Skeletal muscle tissue (tissue), 4 donors: Measurements from ENCODE around the gene NDUFA11. TPM values are rescaled to one million over a fixed set of nuclear protein-coding genes. Genes with fewer than 3 reads are reported as not detected.

Source experiments
- H3K27ac ChIP-seq: one replicate; pipeline ENCODE4 v1.7.0; 2013; ENCODE audit warnings: mild to moderate bottlenecking, low read depth, low read length, inconsistent platforms
- H3K27me3 ChIP-seq, 3 donors: one replicate each; pipeline ENCODE4 v1.7.0; 2013; ENCODE audit warnings: low read length in 3 of 3; ENCODE audit not compliant: control insufficient read depth in 3 of 3, insufficient read depth in 3 of 3
- H3K36me3 ChIP-seq, 3 donors: one replicate each; pipeline ENCODE4 v1.7.0; 2013; ENCODE audit warnings: low read length in 3 of 3; ENCODE audit not compliant: control insufficient read depth in 3 of 3, insufficient read depth in 3 of 3
- H3K4me1 ChIP-seq, 3 donors: one replicate each; pipeline ENCODE4 v1.7.0; 2013; ENCODE audit warnings: low read length in 3 of 3, mild to moderate bottlenecking in 3 of 3; ENCODE audit not compliant: control insufficient read depth in 3 of 3, insufficient read depth in 3 of 3
- H3K4me3 ChIP-seq, 3 donors: one replicate each; pipeline ENCODE4 v1.7.0; 2013; ENCODE audit warnings: low read length in 3 of 3
- H3K9ac ChIP-seq, 3 donors: one replicate each; pipeline ENCODE4 v1.7.0; 2013; ENCODE audit warnings: low read length in 3 of 3, mild to moderate bottlenecking in 3 of 3, moderate library complexity in 2 of 3, low read depth in 1 of 3
- H3K9me3 ChIP-seq, 3 donors: one replicate each; pipeline ENCODE4 v1.7.0; 2013; ENCODE audit warnings: low read length in 3 of 3; ENCODE audit not compliant: control insufficient read depth in 3 of 3
- total RNA-seq: library from RNA; depleted of rRNA; stranded (reverse); fragments of >200 nt; gene quantifications from one replicate; pipeline ENCODE4 v1.2.3, GENCODE V29; 2014
- donor health status: Osteomylitis.

The NDUFA11 gene
- total RNA-seq, 1 donor from 2014 or later, result 202 TPM

DNA sequence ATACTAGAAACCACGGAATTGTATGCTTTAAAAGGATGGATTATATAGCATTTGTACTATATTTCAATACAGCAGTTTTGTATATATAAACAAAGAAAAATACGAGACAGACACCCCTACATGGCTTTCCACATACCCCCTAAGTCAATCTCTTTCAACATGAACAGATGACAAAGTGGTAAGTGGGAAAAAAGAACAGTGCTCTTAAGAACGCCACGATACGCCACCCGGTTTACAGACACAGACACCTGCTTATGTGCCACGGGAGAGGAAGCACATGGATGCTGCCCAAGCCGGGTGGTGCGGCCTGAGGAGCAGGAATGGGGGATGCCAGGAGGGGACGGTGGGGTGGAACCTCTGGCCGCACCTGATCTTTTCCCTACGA, 18.6 kb upstream of the NDUFA11 start:
- Histone ChIP-seq H3K27ac (no peak overlapping the region), H3K4me1 (peaks cover 11 to 18% (median 14%) of the 10 kb centered on the region in 3 donors), H3K36me3 (peaks cover 73 to 82% (median 78%) of the 10 kb centered on the region in 3 donors), H3K27me3 (no peaks in the 10 kb centered on the region), H3K4me3 (no peak overlapping the region), H3K9ac (no peak overlapping the region), H3K9me3 (no peaks in the 10 kb centered on the region)

DNA sequence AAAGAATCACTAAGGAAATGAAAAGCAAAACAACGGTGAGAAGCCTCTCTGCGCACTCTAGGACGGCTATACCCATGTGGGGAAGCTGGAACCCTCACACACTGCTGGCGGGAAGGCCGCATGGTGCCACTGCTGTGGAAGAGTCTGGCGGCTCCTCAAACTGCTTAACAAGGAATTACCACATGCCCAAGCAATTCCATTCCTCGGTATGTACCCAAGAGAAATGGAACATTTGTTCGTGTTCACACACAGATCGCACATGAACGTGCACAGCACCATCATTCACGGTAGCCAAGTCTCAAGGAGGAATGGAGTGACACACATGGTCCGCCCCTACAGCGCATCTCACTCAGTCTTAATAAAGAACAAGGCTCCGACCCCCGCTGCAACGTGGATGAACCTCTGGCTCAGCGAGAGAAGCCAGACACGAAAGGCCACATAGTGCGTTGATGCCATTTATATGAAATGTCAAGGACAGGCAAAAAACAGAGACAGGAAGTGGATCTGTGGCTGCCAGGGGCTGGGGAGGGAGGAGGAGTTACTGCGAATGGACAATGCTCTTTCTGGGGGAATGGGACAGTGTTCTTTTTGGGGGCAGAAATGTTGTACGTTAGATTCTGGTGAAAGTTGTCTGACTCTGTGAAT, 18.0 kb upstream of the NDUFA11 start:
- Histone ChIP-seq H3K4me1 (peaks cover 7 to 13% (median 9%) of the 10 kb centered on the region in 3 donors), H3K36me3 (peaks cover 73 to 83% (median 79%) of the 10 kb centered on the region in 3 donors), H3K4me3 (no peak overlapping the region), H3K9me3 (no peaks in the 10 kb centered on the region), H3K27me3 (no peaks in the 10 kb centered on the region), H3K9ac (no peak overlapping the region), H3K27ac (no peak overlapping the region)

DNA sequence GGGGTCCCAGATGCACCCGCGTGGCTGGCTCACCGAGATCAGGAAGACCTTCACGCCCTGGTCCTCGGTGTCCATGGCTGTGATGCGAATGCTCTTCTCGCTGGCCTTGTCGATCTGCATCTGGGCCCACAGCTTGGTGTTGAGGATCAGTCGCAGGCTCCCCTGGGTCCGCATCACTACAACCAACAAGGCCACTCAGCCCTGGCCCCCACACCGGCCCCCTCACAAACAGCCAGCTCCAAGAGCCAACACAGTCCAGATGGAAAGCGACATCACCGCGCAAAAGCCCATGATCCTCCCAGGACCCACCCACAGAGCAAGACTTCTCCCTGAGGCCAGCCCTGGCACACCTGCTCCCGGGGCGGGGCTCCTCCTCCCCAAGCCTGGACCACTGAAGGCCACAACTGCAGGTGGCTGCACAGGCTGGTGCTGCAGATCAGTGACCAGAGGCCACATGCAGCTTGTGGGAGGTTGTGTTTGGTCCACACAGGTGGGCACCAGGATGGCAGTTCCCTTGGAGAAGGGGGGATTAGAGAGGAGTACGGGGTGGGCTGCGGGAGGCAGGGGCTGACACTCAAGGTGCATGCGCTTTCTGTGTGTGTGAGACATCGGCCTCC, 15.0 kb upstream of the NDUFA11 start:
- Histone ChIP-seq H3K4me3 (no peak overlapping the region), H3K27ac (no peak overlapping the region), H3K9ac (no peak overlapping the region), H3K27me3 (no peaks in the 10 kb centered on the region), H3K9me3 (no peaks in the 10 kb centered on the region), H3K36me3 (peaks cover 54 to 61% (median 60%) of the 10 kb centered on the region in 3 donors), H3K4me1 (no peaks in the 10 kb centered on the region)

DNA sequence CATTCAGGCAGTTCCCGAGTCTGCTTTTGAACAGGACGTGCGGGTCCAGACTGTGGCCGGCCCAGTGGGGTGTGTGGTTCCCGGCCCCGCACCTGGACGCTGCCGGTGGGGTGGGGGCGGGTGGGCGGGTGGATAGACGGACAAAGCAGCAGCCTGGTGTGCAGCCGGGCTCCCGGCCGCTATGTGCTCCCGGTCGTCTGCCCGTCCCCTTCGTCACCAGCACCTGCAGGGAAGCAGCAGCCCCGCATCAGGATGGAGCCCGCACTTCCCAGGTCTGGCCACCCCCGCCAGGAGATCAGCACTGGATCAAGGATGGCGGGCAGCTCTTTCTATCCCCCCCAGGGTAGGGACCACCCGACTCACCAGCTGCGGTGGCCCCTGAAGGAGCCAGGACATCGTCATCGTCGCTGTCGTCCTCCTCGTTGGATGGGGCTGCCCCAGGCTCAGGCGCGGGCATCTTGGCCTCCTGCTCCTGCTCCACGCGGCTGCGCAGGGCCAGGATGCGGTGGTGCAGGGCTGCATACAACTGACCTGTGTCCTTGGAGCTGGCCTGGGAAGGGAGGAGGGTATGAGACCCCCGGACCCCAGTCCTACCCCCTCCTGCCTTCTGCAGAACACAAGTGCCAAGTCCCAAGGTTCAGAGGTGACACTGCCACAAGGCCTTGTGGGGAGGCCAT, 14.0 kb upstream of the NDUFA11 start:
- no peak overlapping the region for H3K4me3 ChIP-seq
- H3K9ac ChIP-seq, result no peak overlapping the region

DNA sequence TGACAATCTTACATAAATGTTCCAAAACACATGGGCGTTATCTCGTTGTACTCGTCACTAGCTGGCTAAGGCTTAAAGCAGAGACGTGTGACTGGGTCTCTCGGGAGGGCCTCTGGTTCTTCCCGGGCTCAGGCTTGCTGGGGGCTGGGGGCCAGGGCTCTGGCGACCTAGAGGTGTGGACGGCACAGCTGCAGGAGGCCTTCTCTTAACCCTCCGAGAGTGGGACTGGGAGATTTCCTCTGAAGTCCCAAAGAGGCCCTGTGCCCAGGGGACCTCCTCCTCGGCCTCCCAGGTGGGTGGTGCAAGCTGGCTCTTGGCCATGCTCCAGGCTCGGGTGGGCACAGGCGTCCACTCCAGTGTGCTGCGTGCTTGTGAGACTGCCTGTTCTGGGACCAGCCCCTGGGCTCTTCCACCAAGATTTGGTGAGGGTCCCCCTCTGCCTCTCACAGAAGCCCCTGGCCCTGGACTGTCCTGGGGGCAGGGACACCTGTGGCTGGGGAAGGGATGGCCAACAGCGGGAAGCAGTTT, 12.7 kb upstream of the NDUFA11 start:
- H3K27me3 ChIP-seq, result no peaks in the 10 kb centered on the region
- peaks cover 36 to 41% (median 40%) of the 10 kb centered on the region in 3 donors for H3K36me3 ChIP-seq
- H3K9ac ChIP-seq, result no peak overlapping the region
- H3K4me3 ChIP-seq, result no peak overlapping the region
- no peaks in the 10 kb centered on the region for H3K4me1 ChIP-seq
- H3K27ac ChIP-seq, result no peak overlapping the region
- H3K9me3 ChIP-seq, result no peaks in the 10 kb centered on the region

More for the DNA sequence above, 14.0 kb upstream of the NDUFA11 start:
- H3K9me3 ChIP-seq, result no peaks in the 10 kb centered on the region
- peaks cover 45 to 53% (median 52%) of the 10 kb centered on the region in 3 donors for H3K36me3 ChIP-seq
- no peak overlapping the region for H3K27ac ChIP-seq
- no peaks in the 10 kb centered on the region for H3K27me3 ChIP-seq
- H3K4me1 ChIP-seq, result no peaks in the 10 kb centered on the region

DNA sequence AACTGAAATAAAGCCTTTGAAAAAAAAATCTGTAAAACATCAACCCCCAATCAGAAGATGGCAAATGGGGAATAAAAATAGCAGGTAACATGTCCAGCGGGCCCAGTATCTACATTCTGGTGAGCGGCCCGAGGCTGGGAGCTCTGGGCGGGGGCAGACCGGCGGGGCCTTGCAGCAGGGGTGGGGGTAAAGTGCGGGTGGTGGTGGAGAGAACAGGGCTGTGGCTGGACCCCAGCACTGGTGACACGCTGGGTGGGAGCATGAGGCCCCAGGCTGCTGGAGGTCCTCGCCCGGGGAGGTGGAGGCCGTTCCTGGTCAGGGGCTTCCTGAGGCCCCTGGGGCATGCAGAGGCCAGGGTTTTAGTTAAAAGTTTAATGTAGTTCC, 12.2 kb upstream of the NDUFA11 start:
- no peaks in the 10 kb centered on the region for H3K9me3 ChIP-seq
- no peak overlapping the region for H3K9ac ChIP-seq
- no peak overlapping the region for H3K27ac ChIP-seq
- H3K27me3 ChIP-seq, result no peaks in the 10 kb centered on the region
- no peak overlapping the region for H3K4me3 ChIP-seq
- H3K36me3 ChIP-seq, result peaks cover 34 to 39% (median 37%) of the 10 kb centered on the region in 3 donors
- no peaks in the 10 kb centered on the region for H3K4me1 ChIP-seq

DNA sequence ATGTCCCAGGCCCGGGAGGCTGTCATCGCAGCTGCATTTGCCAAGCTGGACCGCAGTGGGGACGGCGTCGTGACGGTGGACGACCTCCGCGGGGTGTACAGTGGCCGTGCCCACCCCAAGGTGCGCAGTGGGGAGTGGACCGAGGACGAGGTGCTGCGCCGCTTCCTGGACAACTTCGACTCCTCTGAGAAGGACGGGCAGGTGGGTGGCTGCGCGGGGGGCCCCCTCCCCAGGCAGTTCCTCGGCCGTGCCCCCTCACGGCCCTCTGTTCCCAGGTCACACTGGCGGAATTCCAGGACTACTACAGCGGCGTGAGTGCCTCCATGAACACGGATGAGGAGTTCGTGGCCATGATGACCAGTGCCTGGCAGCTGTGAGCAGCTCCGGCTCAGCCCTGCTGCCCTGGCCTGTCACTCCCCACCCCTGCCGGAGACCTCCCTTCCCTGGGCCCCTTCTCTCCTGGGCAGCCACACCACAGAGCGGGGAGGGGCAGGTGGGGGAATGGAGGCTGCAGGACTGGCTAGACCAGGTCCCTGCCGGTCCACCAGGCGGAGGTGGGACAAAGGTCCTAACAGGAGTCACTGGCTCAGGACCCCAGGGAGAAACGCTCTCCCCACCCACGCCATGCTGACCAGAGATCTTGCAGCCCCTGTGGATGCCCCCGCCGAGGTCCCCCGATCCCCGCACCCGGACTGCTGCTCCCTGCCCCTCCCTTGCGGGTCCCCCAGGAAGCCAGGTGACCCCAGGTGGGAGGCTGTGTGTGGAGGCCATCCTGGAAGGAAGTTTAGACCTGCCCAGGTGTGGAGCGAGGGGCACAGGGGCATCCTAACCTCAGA, 11.6 kb upstream of the NDUFA11 start:
- no peak overlapping the region for H3K4me3 ChIP-seq
- no peaks in the 10 kb centered on the region for H3K9me3 ChIP-seq
- no peaks in the 10 kb centered on the region for H3K27me3 ChIP-seq
- H3K27ac ChIP-seq, result no peak overlapping the region
- no peaks in the 10 kb centered on the region for H3K4me1 ChIP-seq
- H3K36me3 ChIP-seq, result peaks cover 35 to 41% (median 37%) of the 10 kb centered on the region in 3 donors
- H3K9ac ChIP-seq, result no peak overlapping the region

DNA sequence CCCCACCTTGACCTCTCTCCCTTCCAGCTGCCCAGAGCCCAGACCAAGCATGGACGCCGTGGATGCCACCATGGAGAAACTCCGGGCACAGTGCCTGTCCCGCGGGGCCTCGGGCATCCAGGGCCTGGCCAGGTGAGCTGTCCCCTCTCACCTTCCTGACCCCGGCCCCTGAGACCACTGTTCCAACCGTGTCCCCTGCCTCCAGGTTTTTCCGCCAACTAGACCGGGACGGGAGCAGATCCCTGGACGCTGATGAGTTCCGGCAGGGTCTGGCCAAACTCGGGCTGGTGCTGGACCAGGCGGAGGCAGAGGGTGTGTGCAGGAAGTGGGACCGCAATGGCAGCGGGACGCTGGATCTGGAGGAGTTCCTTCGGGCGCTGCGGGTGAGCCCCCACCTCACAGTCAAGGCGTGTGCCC, 10.8 kb upstream of the NDUFA11 start:
- no peaks in the 10 kb centered on the region for H3K27me3 ChIP-seq
- H3K4me3 ChIP-seq, result no peak overlapping the region
- no peak overlapping the region for H3K9ac ChIP-seq
- no peaks in the 10 kb centered on the region for H3K9me3 ChIP-seq
- no peak overlapping the region for H3K27ac ChIP-seq
- H3K36me3 ChIP-seq, result peaks cover 34 to 41% (median 38%) of the 10 kb centered on the region in 3 donors
- no peaks in the 10 kb centered on the region for H3K4me1 ChIP-seq

DNA sequence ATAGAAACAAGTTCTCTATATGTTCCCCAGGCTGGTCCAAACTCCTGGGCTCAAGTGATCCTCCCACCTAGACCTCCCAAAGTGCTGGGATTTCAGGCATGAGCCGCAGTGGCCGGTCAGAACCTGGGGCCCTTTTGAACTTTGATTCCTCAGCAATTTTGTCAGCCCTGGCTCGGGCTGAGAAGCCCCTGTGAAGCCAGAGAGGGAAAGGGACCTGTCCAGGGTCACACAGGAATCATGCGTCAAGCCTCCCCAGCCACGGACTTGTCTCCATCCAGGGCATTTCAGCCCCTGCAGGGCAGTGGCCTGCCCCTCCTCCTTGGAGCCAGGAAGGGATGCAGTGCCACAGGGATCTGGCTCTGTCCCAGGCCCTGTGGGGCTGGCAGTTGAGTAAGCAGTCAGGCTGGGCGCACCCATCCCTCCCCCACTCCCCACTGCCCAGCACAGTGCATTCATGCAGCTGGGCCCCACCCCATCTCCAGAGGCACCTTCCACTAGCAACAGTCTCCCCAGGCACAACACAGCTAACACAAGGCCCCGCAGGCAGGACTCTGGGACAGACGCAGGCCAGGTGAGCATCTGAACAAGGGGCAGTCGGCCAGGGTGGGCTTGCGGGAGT, 10.3 kb upstream of the NDUFA11 start, which contains the start of gene CAPS:
CAPS (plus strand) TSS at position 516 of the 619 bp plus-strand sequence. CDS start 153 bp downstream, outside the sequence.
- Histone ChIP-seq H3K27ac (no peak within 1 kb of the TSS), H3K9me3 (no peaks in the 10 kb centered on the region), H3K4me1 (no peaks in the 10 kb centered on the region), H3K36me3 (peaks cover 32 to 36% (median 33%) of the 10 kb centered on the region in 3 donors), H3K9ac (no peak within 1 kb of the TSS), H3K4me3 (no peak within 1 kb of the TSS), H3K27me3 (no peaks in the 10 kb centered on the region)
